Uterus (tissue), 4 donors: ENCODE data around the gene PTPRM. TPM values are rescaled to one million over a fixed set of nuclear protein-coding genes. Genes with fewer than 3 reads are reported as not detected.

Source experiments
- DNase-seq, 2 donors: peaks; one replicate each; pipeline ENCODE4 v3.0.0-alpha.2; 2019 to 2020
- H3K27ac ChIP-seq, 2 donors: fragments of 200-600 bp; sonication (generic); 1 replicate in 1 of 2; 2 replicates in 1 of 2; pipeline ENCODE4 v1.5.1; 2016 to 2018
- H3K27me3 ChIP-seq, 2 donors: fragments of 200-600 bp; sonication (generic); one replicate each; pipeline ENCODE4 v1.5.1; 2018 to 2019; ENCODE audit warnings: control low read depth in 1 of 2
- H3K36me3 ChIP-seq, 2 donors: fragments of 200-600 bp; sonication (generic); one replicate each; pipeline ENCODE4 v1.5.1; 2019; ENCODE audit warnings: control low read depth in 1 of 2
- H3K4me1 ChIP-seq, 2 donors: fragments of 200-600 bp; sonication (generic); one replicate each; pipeline ENCODE4 v1.5.1; 2018 to 2019; ENCODE audit warnings: control low read depth in 1 of 2
- H3K4me3 ChIP-seq, 2 donors: fragments of 200-600 bp; sonication (generic); 1 replicate in 1 of 2; 2 replicates in 1 of 2; pipeline ENCODE4 v1.5.1; 2018 to 2019; ENCODE audit warnings: mild to moderate bottlenecking in 1 of 2
- H3K9me3 ChIP-seq, 2 donors: fragments of 200-600 bp; sonication (generic); one replicate each; pipeline ENCODE4 v1.5.1; 2019; ENCODE audit warnings: control low read depth in 1 of 2
- CTCF ChIP-seq, 4 experiments: fragments of 200-600 bp in 2 of 4; fragments of 450-650 bp in 2 of 4; sonication (generic) in 2 of 4; IDR thresholded peaks; one replicate each; pipeline ENCODE4 v1.5.1; 2016 to 2019; ENCODE audit warnings: antibody characterized with exemption in 4 of 4, mild to moderate bottlenecking in 2 of 4, moderate library complexity in 1 of 4
- POLR2A ChIP-seq, 2 donors: fragments of 450-650 bp; IDR thresholded peaks; one replicate each; pipeline ENCODE4 v1.6.1; 2016; ENCODE audit warnings: antibody characterized with exemption in 2 of 2, mild to moderate bottlenecking in 1 of 2, moderate library complexity in 1 of 2
- intact Hi-C: fragments of 100-400 bp; cut with DNase I; formaldehyde crosslinking; loops from one replicate; pipeline ENCODE4 v1.15.1; 2023; ENCODE audit warnings: low total_unique reads
- total RNA-seq, 4 donors: library from RNA; depleted of rRNA in 3 of 4; stranded (reverse); fragments of >200 nt in 3 of 4; gene quantifications; one replicate each; pipeline versions ENCODE4 v1.1.0 to v1.2.4, GENCODE V29; 2014 to 2023
- donor health status: DM: yes; HTN: yes; CAD: no.

Gene PTPRM
- total RNA-seq, 4 donors from 2014 or later = 62.0 to 127 (median 85.7) TPM

GRCh38 chr18:8279781-8280330 lies 712.7 kb downstream of the PTPRM start:
- Histone ChIP-seq H3K4me3 (no peak overlapping the region), H3K4me1 (no peaks in the 10 kb centered on the region), H3K36me3 (no peaks in the 10 kb centered on the region), H3K27me3 (no peaks in the 10 kb centered on the region), H3K27ac (no peak overlapping the region), H3K9me3 (no peaks in the 10 kb centered on the region)
- intact Hi-C loops = no loop called here
- TF ChIP-seq CTCF (IDR thresholded peaks at IDR 0.05) = no peak
- no peak for TF ChIP-seq POLR2A (IDR thresholded peaks at IDR 0.05)
- DNase-seq = no peak

- intact Hi-C loops = no loop called here
- Histone ChIP-seq H3K27me3 (no peaks in the 10 kb centered on the region), H3K36me3 (no peaks in the 10 kb centered on the region), H3K4me1 (no peaks in the 10 kb centered on the region), H3K4me3 (no peak overlapping the region), H3K9me3 (no peaks in the 10 kb centered on the region), H3K27ac (no peak overlapping the region)
- no peak for DNase-seq
- no peak for TF ChIP-seq POLR2A (IDR thresholded peaks at IDR 0.05)
- TF ChIP-seq CTCF (IDR thresholded peaks at IDR 0.05) = no peak
These were observed 716.9 kb downstream of the PTPRM start for GRCh38 chr18:8283891-8284585.

GRCh38 chr18:8286303-8286702 lies 719.2 kb downstream of the PTPRM start:
- Histone ChIP-seq H3K27me3 (no peaks in the 10 kb centered on the region), H3K27ac (no peak overlapping the region), H3K9me3 (no peaks in the 10 kb centered on the region), H3K4me3 (no peak overlapping the region), H3K4me1 (no peaks in the 10 kb centered on the region), H3K36me3 (no peaks in the 10 kb centered on the region)
- TF ChIP-seq CTCF (IDR thresholded peaks at IDR 0.05) = no peak
- TF ChIP-seq POLR2A (IDR thresholded peaks at IDR 0.05) = no peak
- intact Hi-C loops = no loop called here
- no peak for DNase-seq

- Histone ChIP-seq H3K27ac (no peak overlapping the region), H3K4me3 (no peak overlapping the region), H3K27me3 (no peaks in the 10 kb centered on the region), H3K36me3 (no peaks in the 10 kb centered on the region), H3K4me1 (no peaks in the 10 kb centered on the region), H3K9me3 (no peaks in the 10 kb centered on the region)
- intact Hi-C loops = no loop called here
- no peak for TF ChIP-seq POLR2A (IDR thresholded peaks at IDR 0.05)
- no peak for TF ChIP-seq CTCF (IDR thresholded peaks at IDR 0.05)
- no peak for DNase-seq
These were observed 720.2 kb downstream of the PTPRM start for GRCh38 chr18:8287196-8287885.
